Fibroblast of lung (primary cell): ENCODE measurements around the gene RMND1. TPM values are rescaled to one million over a fixed set of nuclear protein-coding genes. Genes with fewer than 3 reads are reported as not detected.

Source experiments
- DNase-seq, 2 donors: peaks; one replicate each; pipeline versions ENCODE4 v3.0.0 to v3.0.0-alpha.2; 2010; ENCODE audit warnings: low read depth in 2 of 2
- H2AFZ ChIP-seq: 2 replicates; pipeline ENCODE4 v1.5.1; 2012; ENCODE audit warnings: low read length, control low read depth, inconsistent platforms
- H3K27ac ChIP-seq: 2 replicates; pipeline ENCODE4 v1.5.1; 2011; ENCODE audit warnings: low read length, control low read depth; ENCODE audit not compliant: insufficient read depth
- H3K27me3 ChIP-seq: 2 replicates; pipeline ENCODE4 v1.5.1; 2011; ENCODE audit warnings: mild to moderate bottlenecking, low read length; ENCODE audit not compliant: control insufficient read depth, insufficient read depth
- H3K36me3 ChIP-seq: 2 replicates; pipeline ENCODE4 v1.5.1; 2011; ENCODE audit warnings: low read length; ENCODE audit not compliant: control insufficient read depth, insufficient read depth
- H3K4me1 ChIP-seq: 2 replicates; pipeline ENCODE4 v1.5.1; 2011; ENCODE audit warnings: low read length; ENCODE audit not compliant: control insufficient read depth, insufficient read depth; ENCODE audit errors: extremely low read depth
- H3K4me2 ChIP-seq: 2 replicates; pipeline ENCODE4 v1.5.1; 2011; ENCODE audit warnings: low read length, control low read depth; ENCODE audit not compliant: insufficient read depth; ENCODE audit errors: extremely low read depth
- H3K4me3 ChIP-seq, 4 experiments: fragments of 200-600 bp in 1 of 4; sonication (generic) in 1 of 4; replicated peaks in 1 of 4; 2 replicates each; pipeline ENCODE4 v1.5.1; 2011 to 2016; ENCODE audit warnings: low read length in 4 of 4, low read depth in 3 of 4, mild to moderate bottlenecking in 3 of 4, control low read depth in 2 of 4, inconsistent platforms in 1 of 4, mixed read lengths in 1 of 4; ENCODE audit not compliant: insufficient read depth in 1 of 4; ENCODE audit errors: control extremely low read depth in 1 of 4
- H3K79me2 ChIP-seq: 2 replicates; pipeline ENCODE4 v1.5.1; 2012; ENCODE audit warnings: mild to moderate bottlenecking, low read length, inconsistent platforms; ENCODE audit not compliant: control insufficient read depth, insufficient read depth
- H3K9ac ChIP-seq: 2 replicates; pipeline ENCODE4 v1.5.1; 2011; ENCODE audit warnings: mild to moderate bottlenecking, low read length, control low read depth; ENCODE audit not compliant: insufficient read depth
- H3K9me3 ChIP-seq: 2 replicates; pipeline ENCODE4 v1.5.1; 2012; ENCODE audit warnings: low read depth, low read length; ENCODE audit not compliant: control insufficient read depth, insufficient read depth
- H4K20me1 ChIP-seq: 2 replicates; pipeline ENCODE4 v1.5.1; 2011; ENCODE audit warnings: low read length; ENCODE audit not compliant: control insufficient read depth, insufficient read depth; ENCODE audit errors: extremely low read depth
- EZH2 ChIP-seq: IDR thresholded peaks from 2 replicates; pipeline ENCODE4 v1.5.1; 2012; ENCODE audit warnings: low read length, control low read depth, mild to moderate bottlenecking; ENCODE audit errors: missing control alignments
- polyA plus RNA-seq, 2 donors: library from polyadenylated mRNA; depleted of rRNA in 1 of 2; stranded (reverse) in 1 of 2; unstranded in 1 of 2; fragments of >200 nt; gene quantifications; 2 replicates each; pipeline ENCODE4 v1.2.1, GENCODE V29; 2011 to 2012; ENCODE audit warnings: missing spikeins in 1 of 2
- total RNA-seq: library from RNA; depleted of rRNA; stranded (reverse); fragments of >200 nt; gene quantifications from 2 replicates; pipeline ENCODE4 v1.2.1, GENCODE V29; 2014
- TF ChIP-seq, protein P1 (sequence below), 2 donors: IDR thresholded peaks in 1 of 2; conservative IDR thresholded peaks in 1 of 2; 1 replicate in 1 of 2; 2 replicates in 1 of 2; pipeline ENCODE4 v1.5.1; 2011 to 2012; ENCODE audit warnings: low read length in 2 of 2, control low read depth in 1 of 2, inconsistent platforms in 1 of 2, low read depth in 1 of 2, mild to moderate bottlenecking in 1 of 2

RMND1 gene
- total and polyA plus RNA-seq, 2 donors (not counting 1 experiment from before 2014, with no cell fraction given) = 21.5 to 58.3 TPM

DNA sequence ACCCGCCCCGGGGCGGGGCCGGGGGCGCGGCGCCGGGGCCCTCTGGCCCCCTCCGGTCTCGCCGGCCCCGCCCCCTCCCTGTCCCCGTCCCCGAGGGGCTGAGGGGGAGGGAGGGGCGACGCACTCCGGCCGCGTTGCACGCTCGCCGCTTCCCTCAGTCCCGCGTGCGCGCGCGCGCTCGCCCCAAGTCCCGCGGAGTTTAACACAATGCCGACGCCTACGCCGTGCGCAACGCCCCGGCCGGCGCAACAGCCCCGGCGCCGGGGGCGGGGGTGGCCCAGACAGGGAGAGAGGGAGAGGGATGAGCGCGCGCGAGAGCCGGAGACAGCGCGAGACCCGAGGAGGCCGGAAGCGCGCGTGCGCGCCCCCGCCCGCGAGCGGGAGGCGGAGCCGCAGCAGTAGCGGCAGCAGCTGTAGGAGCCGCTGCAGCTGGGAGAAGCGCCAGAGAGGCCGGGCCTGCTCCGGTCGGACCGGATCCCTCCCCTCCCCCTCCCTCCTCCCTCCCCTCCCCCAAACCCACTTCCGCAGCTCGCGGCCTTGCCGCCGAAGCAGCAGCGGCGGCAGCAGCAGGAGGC, 61.6 kb downstream of the RMND1 start:
- Histone ChIP-seq H2AFZ (no peak overlapping the region), H3K4me3 (peak overlapping the region; percentile 10 to 89 (median 66)), H3K9me3 (no peaks in the 10 kb centered on the region), H3K36me3 (no peaks in the 10 kb centered on the region), H3K9ac (peak overlapping the region; percentile 98), H3K79me2 (peaks cover 64% of the 10 kb centered on the region), H3K4me1 (peaks cover 13% of the 10 kb centered on the region), H3K4me2 (no peak overlapping the region), H4K20me1 (peaks cover 3% of the 10 kb centered on the region), H3K27me3 (no peaks in the 10 kb centered on the region), H3K27ac (peak overlapping the region; percentile 96)
- TF ChIP-seq, protein P1, sequence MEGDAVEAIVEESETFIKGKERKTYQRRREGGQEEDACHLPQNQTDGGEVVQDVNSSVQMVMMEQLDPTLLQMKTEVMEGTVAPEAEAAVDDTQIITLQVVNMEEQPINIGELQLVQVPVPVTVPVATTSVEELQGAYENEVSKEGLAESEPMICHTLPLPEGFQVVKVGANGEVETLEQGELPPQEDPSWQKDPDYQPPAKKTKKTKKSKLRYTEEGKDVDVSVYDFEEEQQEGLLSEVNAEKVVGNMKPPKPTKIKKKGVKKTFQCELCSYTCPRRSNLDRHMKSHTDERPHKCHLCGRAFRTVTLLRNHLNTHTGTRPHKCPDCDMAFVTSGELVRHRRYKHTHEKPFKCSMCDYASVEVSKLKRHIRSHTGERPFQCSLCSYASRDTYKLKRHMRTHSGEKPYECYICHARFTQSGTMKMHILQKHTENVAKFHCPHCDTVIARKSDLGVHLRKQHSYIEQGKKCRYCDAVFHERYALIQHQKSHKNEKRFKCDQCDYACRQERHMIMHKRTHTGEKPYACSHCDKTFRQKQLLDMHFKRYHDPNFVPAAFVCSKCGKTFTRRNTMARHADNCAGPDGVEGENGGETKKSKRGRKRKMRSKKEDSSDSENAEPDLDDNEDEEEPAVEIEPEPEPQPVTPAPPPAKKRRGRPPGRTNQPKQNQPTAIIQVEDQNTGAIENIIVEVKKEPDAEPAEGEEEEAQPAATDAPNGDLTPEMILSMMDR (conservative IDR thresholded peaks at IDR 0.05 in 1 of 2, IDR thresholded peaks at IDR 0.05 in 1 of 2; ENCODE audit: low read depth in 1 of 2, low read length in 2 of 2) = no peak
- no peak for TF ChIP-seq EZH2
- peak; percentile 98 to 99 for DNase-seq

DNA sequence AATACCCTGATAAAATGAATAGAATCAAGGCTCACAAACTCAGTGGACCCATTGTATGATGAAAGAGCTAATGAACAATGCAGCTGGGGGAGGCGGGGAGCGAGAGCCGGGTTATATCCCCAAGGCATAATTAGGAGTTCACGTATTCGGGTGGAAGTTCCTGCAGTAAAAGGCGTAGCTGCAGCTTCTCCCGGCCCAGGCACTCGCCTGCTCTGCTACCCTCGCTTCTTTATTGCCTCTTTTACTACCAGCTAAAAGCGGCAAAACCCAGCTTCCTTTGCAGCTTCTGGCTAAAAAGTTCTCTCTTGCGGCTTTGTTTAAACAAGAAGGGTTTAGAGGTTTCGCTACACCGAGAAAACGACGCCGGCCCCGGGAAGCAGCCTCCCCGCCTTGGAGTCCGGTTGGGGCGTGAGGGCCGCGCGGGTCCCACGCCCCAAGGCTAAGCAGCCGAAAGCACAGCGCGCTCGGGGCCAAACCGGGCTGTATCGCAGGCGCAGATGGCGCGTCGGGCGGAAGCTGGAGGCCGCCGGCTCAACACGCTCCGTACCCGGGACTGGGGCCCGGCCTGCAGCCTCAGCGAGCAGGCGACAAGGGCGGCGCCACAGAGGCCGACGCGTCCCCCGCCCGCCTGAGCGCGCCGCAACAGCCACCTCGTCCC, 62.2 kb downstream of the RMND1 start:
- Histone ChIP-seq H3K9ac (peak overlapping the region; percentile 96), H3K4me3 (peak overlapping the region; percentile 58 to 90 (median 90)), H3K36me3 (no peaks in the 10 kb centered on the region), H4K20me1 (peaks cover 3% of the 10 kb centered on the region), H3K27ac (peak overlapping the region; percentile 96), H3K9me3 (no peaks in the 10 kb centered on the region), H3K27me3 (no peaks in the 10 kb centered on the region), H3K4me1 (peaks cover 13% of the 10 kb centered on the region), H2AFZ (no peak overlapping the region), H3K79me2 (peaks cover 61% of the 10 kb centered on the region), H3K4me2 (peak overlapping the region; percentile 88)
- TF ChIP-seq, protein P1 (conservative IDR thresholded peaks at IDR 0.05 in 1 of 2, IDR thresholded peaks at IDR 0.05 in 1 of 2; ENCODE audit: low read depth in 1 of 2, low read length in 2 of 2) = no peak
- no peak for TF ChIP-seq EZH2
- DNase-seq = peak; percentile 65 to 78

DNA sequence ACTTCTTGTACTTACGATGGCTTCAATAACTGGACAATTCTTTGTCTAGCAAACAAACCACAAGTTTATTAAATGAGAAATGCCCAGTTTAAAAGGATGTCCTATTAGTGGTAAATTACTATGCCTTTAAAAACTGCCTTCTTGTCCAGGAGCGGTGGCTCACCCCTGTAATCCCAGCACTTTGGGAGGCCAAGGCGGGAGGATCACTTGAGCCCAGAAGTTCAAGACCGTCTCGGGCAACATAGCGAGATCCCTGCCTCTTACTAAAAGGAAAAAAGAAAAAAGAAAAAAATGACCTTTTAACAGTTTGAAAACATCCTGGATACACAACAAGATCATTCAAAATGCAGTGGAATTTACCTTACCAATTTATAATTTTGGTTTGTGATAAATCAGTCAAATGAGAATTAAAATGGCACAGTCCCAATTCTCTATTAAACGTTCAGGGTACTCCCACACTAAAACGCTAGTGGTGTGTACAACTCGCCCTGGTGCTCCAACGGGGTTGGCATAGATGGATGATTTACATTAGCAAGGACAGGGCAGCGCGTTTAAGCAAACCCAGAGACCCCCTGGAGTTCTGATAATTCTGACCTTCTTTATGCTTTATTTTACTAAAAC, 62.8 kb downstream of the RMND1 start:
- no peaks in the 10 kb centered on the region for H3K27me3 ChIP-seq
- no peaks in the 10 kb centered on the region for H3K9me3 ChIP-seq
- peaks cover 62% of the 10 kb centered on the region for H3K79me2 ChIP-seq
- H3K9ac ChIP-seq = peak overlapping the region; percentile 96
- H4K20me1 ChIP-seq = peaks cover 3% of the 10 kb centered on the region
- peaks cover 13% of the 10 kb centered on the region for H3K4me1 ChIP-seq
- H2AFZ ChIP-seq = no peak overlapping the region
- peak overlapping the region; percentile 88 for H3K4me2 ChIP-seq
- H3K4me3 ChIP-seq = peak overlapping the region; percentile 58 to 90 (median 90)
- H3K27ac ChIP-seq = peak overlapping the region; percentile 96
- TF ChIP-seq, protein P1 (conservative IDR thresholded peaks at IDR 0.05 in 1 of 2, IDR thresholded peaks at IDR 0.05 in 1 of 2; ENCODE audit: low read depth in 1 of 2, low read length in 2 of 2) = no peak
- no peak for TF ChIP-seq EZH2
- H3K36me3 ChIP-seq = no peaks in the 10 kb centered on the region
- no peak for DNase-seq
